ENCODE data around the gene AGAP3. TPM values are rescaled to one million over a fixed set of nuclear protein-coding genes. Genes with fewer than 3 reads are reported as not detected.
A peak's percentile ranks its signal among the peaks of the same experiment; 100 is the strongest.
"Not testable (repeated sequence)": the region's sequence is repeated elsewhere in the genome, so short reads cannot be mapped to it uniquely, and the experiment has no call there.

The AGAP3 gene
- 10 to 100 TPM; 50.8 to 64.0 TPM for total RNA-seq
- long read RNA-seq, transcript AGAP3-202 (18 exons, 3,225 nt) = major isoform, 16 of 73 reads
- long read RNA-seq, partial matches to known transcripts = 30 of 73 reads
- long read RNA-seq, other reads (novel, unspliced or antisense) = 23 of 73 reads

GRCh38 chr7:151085691-151086620 is at the start of gene AGAP3:
Gene AGAP3 (plus strand): TSS chr7:151086475. CDS start chr7:151086742, 267 bp downstream.
- DNase-seq (peak; percentile 91), ATAC-seq (peak; percentile 60)
- intact Hi-C loops (cut with DNase I, micrococcal nuclease) = no loop called here

DNA sequence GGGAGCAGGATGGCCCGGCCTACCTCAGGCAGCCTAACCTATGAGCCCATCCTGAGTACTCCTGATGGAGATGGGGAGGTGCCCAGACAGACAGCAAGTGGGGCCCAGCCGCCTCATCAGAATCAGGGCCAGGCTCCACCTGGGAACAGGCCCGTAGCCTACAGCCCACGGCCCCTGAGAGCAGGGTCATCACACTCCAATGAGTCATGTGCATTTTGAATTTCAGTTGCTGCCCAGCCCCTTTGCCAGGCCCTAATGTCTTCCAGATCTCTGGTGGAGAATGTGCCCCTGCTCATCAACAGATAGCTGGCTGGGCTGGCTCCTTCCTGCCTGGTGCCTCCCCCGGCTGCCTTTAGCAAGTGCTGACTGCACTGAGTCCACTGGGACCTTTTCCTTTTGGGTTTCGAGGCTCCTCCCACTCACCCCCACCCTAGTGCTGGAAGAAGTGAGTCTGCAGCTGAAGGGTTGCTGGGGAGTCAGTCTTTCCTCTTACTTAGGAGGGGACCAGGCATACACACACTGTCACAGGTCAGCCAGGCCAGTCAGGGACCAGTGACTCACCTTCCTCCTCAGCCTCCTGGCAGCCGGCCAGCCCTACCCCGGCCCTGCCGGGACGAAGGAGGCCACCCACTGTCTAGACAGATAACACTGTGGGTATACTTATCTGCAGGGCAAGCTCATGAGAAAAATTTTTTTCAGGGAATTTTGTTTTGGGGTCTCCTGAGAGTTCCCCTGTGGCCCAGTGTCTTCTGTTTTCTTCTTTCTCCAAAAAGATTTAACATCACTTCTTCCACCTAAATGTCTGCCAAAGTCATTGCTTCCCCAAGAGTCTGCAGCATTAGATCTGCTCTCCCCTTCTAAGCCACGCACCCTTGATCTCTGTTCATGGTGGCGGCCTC is 47.1 kb upstream of the AGAP3 start:
- peak; percentile 55 to 63 for DNase-seq
- ATAC-seq = peak; percentile 76
- intact Hi-C loops (cut with DNase I, micrococcal nuclease) = no loop called here

DNA sequence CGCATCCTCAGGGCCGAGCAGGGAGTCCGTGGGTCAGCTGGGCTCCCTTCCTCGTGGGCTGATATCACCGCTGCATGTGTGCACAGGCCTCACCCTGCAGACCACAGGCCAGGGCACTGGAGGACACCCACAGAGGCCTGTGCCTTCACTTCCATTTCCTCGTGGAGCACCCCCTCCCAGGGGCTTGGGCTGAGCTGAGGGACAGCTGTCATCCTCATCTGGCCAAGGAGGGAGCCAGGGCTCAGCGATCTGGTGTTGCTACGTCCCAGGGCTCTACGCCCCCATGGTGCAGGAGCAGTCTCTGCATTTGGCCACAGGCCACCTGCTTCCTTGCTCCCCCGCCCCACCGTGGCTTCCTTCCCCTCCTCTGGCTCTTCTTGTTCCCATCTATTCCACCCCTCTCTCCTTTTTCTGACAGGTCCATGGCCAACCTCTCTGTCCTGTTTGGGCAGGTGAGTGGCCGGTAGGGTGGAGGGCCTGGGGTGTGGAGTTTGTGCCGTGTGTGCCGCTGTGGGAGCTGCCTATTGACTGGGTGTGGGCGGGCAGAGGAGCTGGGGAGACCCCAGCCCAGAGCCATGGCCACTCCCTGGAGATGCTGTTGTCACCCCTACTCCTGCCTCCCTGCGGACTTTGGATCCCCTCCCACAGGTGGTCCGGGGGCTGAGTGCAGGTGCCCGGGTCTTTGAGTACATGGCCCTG is 46.3 kb upstream of the AGAP3 start:
- ATAC-seq = peak; percentile 6
- no peak for DNase-seq
- intact Hi-C loops (cut with DNase I, micrococcal nuclease) = no loop called here

- ATAC-seq (no peak), DNase-seq (no peak)
- intact Hi-C loops (cut with DNase I, micrococcal nuclease) = no loop called here
Observed at GRCh38 chr7:151040616-151041375, 45.5 kb upstream of the AGAP3 start.

DNA sequence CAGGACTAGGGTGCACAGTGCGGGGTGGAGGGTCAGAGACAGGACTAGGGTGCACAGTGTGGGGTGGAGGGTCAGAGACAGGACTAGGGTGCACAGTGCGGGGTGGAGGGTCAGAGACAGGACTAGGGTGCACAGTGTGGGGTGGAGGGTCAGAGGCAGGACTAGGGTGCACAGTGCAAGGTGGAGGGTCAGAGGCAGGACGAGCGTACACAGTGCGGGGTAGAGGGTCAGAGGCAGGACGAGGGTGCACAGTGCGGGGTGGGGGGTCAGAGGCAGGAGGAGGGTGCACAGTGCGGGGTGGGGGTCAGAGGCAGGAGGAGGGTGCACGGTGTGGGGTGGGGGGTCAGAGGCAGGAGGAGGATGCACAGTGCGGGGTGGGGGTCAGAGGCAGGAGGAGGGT is 42.8 kb upstream of the AGAP3 start:
- DNase-seq; intact Hi-C loops (cut with DNase I, micrococcal nuclease); ATAC-seq: not testable (repeated sequence)

DNA sequence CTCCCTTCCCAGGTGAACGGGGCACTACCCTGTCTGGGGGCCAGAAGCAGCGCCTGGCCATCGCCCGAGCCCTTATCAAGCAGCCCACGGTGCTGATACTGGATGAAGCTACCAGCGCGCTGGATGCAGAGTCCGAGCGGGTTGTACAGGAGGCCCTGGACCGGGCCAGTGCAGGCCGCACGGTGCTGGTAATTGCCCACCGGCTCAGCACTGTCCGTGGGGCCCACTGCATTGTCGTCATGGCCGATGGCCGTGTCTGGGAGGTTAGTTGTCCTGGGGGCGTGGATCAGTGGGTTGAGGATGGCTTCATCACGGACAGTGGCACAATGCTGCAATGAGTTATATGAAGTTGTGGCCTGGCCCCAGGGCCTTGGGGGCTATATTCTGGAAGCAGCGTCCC is 42.3 kb upstream of the AGAP3 start:
- DNase-seq (no peak), ATAC-seq (no peak)
- intact Hi-C loops (cut with DNase I, micrococcal nuclease) = no loop called here

DNA sequence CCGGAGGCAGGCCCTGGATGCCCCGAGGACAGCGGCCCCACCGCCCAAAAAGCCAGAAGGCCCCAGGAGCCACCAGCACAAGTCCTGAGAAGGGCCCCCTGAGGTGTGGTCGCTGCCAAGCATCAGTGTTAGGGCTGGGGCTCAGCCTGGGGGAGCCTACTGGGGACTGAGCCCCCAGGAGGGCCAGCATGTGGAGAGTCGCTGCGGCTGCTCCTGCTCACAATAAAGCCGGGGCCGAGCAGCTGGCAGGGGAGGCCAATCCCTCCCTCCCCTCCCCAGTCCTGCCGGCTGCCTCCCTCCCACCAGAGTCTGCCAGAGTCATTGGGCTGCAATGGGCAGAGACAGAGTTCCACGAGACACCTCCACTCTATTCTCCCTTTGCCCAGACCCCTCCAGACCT is 41.0 kb upstream of the AGAP3 start:
- no peak for DNase-seq
- ATAC-seq = no peak
- intact Hi-C loops (cut with DNase I, micrococcal nuclease) = no loop called here

DNA sequence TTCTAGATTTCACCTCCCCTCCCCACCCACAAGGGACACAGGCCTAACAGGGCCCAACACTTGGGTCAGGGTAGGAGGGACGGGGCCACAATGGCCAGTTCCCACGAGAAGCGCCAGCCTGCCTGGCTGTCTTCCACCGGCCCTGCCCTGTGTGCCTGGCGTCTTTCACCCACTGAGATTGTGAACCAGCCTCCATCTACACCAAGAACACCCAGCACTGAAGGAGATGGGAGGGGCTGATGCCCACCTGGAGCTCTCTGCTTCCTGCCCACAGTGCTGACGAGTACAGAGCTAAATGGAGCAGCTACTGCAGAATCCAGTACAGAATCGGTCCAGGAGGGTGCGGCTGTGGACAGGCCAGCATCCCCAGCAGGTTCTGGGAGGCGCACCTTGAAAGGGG is 40.3 kb upstream of the AGAP3 start:
- no peak for DNase-seq
- intact Hi-C loops (cut with DNase I, micrococcal nuclease) = no loop called here
- ATAC-seq = no peak

- ATAC-seq (no peak), DNase-seq (no peak)
- intact Hi-C loops (cut with DNase I, micrococcal nuclease) = no loop called here
Observed at GRCh38 chr7:151046603-151047573, 39.4 kb upstream of the AGAP3 start.

GRCh38 chr7:151047976-151048815 is 38.1 kb upstream of the AGAP3 start, which contains the start of gene ASIC3:
Gene ASIC3 (plus strand): TSS chr7:151048531. CDS start chr7:151048886, 355 bp downstream.
- DNase-seq (no peak), ATAC-seq (no peak)
- intact Hi-C loops (cut with DNase I, micrococcal nuclease) = no loop called here

GRCh38 chr7:151048911-151049463 is 37.3 kb upstream of the AGAP3 start:
- no peak for DNase-seq
- intact Hi-C loops (cut with DNase I, micrococcal nuclease) = no loop called here
- no peak for ATAC-seq

- DNase-seq = peak; percentile 48 to 61
- ATAC-seq = peak; percentile 80
- intact Hi-C loops (cut with DNase I, micrococcal nuclease) = no loop called here
Observed at GRCh38 chr7:151051108-151051507, 35.2 kb upstream of the AGAP3 start.

- no peak for ATAC-seq
- DNase-seq = no peak
- intact Hi-C loops (cut with DNase I, micrococcal nuclease) = no loop called here
Observed at GRCh38 chr7:151053096-151053495, 33.2 kb upstream of the AGAP3 start.

- intact Hi-C loops (cut with DNase I, micrococcal nuclease) = no loop called here
- ATAC-seq (no peak), DNase-seq (no peak)
Observed at GRCh38 chr7:151053751-151054150, 32.5 kb upstream of the AGAP3 start.

GRCh38 chr7:151056283-151056665 is 30.0 kb upstream of the AGAP3 start:
- no peak for ATAC-seq

More at GRCh38 chr7:151056283-151056665, 30.0 kb upstream of the AGAP3 start:
- DNase-seq = no peak
- intact Hi-C loops (cut with DNase I, micrococcal nuclease) = no loop called here
